GM13976 (cell line): Measurements from ENCODE around the gene P2RX3.
"Not testable (repeated sequence)": the region's sequence is repeated elsewhere in the genome, so short reads cannot be mapped to it uniquely, and the experiment has no call there.

Experiments
- DNase-seq: peaks from one replicate; pipeline ENCODE4 v3.0.0; 2012; ENCODE audit warnings: low spot score
- CTCF ChIP-seq: IDR thresholded peaks from 2 replicates; pipeline ENCODE4 v1.5.1; 2012; ENCODE audit warnings: borderline replicate concordance, mild to moderate bottlenecking; ENCODE audit not compliant: insufficient read depth; ENCODE audit errors: extremely low read depth, missing control alignments, control extremely low read depth
- in situ Hi-C: fragments of 300-500 bp; cut with MboI; formaldehyde crosslinking; loops from one replicate; pipeline ENCODE4 v1.12.0; 2022; ENCODE audit warnings: low sequenced_read_pairs, mixed read lengths, inconsistent platforms; ENCODE audit not compliant: unreplicated experiment

The P2RX3 gene

GRCh38 chr11:57359396-57359795, 21.2 kb downstream of the P2RX3 start:
- no peak for DNase-seq
- in situ Hi-C loops = no loop called here
- TF ChIP-seq CTCF = no peak

GRCh38 chr11:57359896-57360690, 21.9 kb downstream of the P2RX3 start:
- DNase-seq = no peak
- in situ Hi-C loops = no loop called here
- no peak for TF ChIP-seq CTCF

GRCh38 chr11:57360991-57361390, 22.8 kb downstream of the P2RX3 start:
- TF ChIP-seq CTCF = no peak
- in situ Hi-C loops = no loop called here
- no peak for DNase-seq

- in situ Hi-C loops, DNase-seq: not testable (repeated sequence)
These were observed 23.3 kb downstream of the P2RX3 start for GRCh38 chr11:57361420-57361819.

GRCh38 chr11:57361926-57362325, 23.8 kb downstream of the P2RX3 start:
- no peak for DNase-seq
- TF ChIP-seq CTCF = no peak
- in situ Hi-C loops = no loop called here

- DNase-seq = no peak
- in situ Hi-C loops = no loop called here
- no peak for TF ChIP-seq CTCF
These were observed 25.3 kb downstream of the P2RX3 start for GRCh38 chr11:57363131-57364080.
